Panc1 (cell line): ENCODE results near the gene BRF1.

Experiments used
- SIN3A ChIP-seq: IDR thresholded peaks from 2 replicates; pipeline ENCODE4 v1.6.1; 2012; ENCODE audit warnings: low read depth, mild to moderate bottlenecking, low read length, moderate library complexity, borderline replicate concordance; ENCODE audit not compliant: insufficient read depth
- TF ChIP-seq, protein P1 (sequence below), 2 experiments: IDR thresholded peaks; 2 replicates each; pipeline ENCODE4 v1.6.1; 2011 to 2012; ENCODE audit warnings: low read depth in 2 of 2, control low read depth in 1 of 2, low read length in 1 of 2, mild to moderate bottlenecking in 1 of 2, moderate library complexity in 1 of 2; ENCODE audit not compliant: insufficient read depth in 1 of 2
- TF ChIP-seq, protein P2 (sequence below): fragments of 450-650 bp; IDR thresholded peaks from 2 replicates; pipeline ENCODE4 v1.5.1; 2017; ENCODE audit warnings: mild to moderate bottlenecking

DNA sequence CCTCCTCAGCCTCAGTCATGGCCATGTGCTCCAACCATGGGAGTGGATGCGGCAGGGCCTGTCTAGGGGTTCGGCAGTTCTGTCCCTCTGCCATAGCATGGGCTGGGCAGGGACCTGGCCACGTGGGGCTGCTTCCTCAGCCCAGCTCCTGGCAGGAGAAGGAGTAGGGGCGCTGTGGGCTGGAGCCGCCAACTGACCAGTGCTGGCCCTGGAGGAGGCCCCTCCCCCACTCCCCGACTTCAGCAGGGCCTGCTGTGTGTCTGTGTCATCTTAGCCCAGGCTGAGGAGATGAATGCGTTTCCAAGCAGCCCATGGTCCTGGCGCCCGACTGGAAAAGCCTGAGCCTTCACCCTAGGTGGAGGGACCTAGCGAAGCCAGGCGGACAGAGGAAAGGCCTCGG, 11.0 kb upstream of the BRF1 start:
- TF ChIP-seq, protein P1, sequence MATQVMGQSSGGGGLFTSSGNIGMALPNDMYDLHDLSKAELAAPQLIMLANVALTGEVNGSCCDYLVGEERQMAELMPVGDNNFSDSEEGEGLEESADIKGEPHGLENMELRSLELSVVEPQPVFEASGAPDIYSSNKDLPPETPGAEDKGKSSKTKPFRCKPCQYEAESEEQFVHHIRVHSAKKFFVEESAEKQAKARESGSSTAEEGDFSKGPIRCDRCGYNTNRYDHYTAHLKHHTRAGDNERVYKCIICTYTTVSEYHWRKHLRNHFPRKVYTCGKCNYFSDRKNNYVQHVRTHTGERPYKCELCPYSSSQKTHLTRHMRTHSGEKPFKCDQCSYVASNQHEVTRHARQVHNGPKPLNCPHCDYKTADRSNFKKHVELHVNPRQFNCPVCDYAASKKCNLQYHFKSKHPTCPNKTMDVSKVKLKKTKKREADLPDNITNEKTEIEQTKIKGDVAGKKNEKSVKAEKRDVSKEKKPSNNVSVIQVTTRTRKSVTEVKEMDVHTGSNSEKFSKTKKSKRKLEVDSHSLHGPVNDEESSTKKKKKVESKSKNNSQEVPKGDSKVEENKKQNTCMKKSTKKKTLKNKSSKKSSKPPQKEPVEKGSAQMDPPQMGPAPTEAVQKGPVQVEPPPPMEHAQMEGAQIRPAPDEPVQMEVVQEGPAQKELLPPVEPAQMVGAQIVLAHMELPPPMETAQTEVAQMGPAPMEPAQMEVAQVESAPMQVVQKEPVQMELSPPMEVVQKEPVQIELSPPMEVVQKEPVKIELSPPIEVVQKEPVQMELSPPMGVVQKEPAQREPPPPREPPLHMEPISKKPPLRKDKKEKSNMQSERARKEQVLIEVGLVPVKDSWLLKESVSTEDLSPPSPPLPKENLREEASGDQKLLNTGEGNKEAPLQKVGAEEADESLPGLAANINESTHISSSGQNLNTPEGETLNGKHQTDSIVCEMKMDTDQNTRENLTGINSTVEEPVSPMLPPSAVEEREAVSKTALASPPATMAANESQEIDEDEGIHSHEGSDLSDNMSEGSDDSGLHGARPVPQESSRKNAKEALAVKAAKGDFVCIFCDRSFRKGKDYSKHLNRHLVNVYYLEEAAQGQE (IDR thresholded peaks at IDR 0.05; ENCODE audit: insufficient read depth in 1 of 2, low read depth in 2 of 2, low read length in 1 of 2): no peak
- TF ChIP-seq, protein P2, sequence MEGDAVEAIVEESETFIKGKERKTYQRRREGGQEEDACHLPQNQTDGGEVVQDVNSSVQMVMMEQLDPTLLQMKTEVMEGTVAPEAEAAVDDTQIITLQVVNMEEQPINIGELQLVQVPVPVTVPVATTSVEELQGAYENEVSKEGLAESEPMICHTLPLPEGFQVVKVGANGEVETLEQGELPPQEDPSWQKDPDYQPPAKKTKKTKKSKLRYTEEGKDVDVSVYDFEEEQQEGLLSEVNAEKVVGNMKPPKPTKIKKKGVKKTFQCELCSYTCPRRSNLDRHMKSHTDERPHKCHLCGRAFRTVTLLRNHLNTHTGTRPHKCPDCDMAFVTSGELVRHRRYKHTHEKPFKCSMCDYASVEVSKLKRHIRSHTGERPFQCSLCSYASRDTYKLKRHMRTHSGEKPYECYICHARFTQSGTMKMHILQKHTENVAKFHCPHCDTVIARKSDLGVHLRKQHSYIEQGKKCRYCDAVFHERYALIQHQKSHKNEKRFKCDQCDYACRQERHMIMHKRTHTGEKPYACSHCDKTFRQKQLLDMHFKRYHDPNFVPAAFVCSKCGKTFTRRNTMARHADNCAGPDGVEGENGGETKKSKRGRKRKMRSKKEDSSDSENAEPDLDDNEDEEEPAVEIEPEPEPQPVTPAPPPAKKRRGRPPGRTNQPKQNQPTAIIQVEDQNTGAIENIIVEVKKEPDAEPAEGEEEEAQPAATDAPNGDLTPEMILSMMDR: no peak
- no peak for TF ChIP-seq SIN3A
